H9 (cell line): ENCODE measurements around the gene PKD2L1. TPM values are rescaled to one million over a fixed set of nuclear protein-coding genes. Genes with fewer than 3 reads are reported as not detected.
"Not testable (repeated sequence)": the region's sequence is repeated elsewhere in the genome, so short reads cannot be mapped to it uniquely, and the experiment has no call there.

ENCODE experiments used
- DNase-seq: peaks from one replicate; pipeline ENCODE4 v3.0.0-alpha.2; 2017
- H2AFZ ChIP-seq: one replicate; pipeline ENCODE4 v1.6.1; 2013; ENCODE audit warnings: mild to moderate bottlenecking, low read length, control low read depth, moderate library complexity
- H2AK5ac ChIP-seq: 2 replicates; pipeline ENCODE4 v1.6.1; 2013; ENCODE audit warnings: low read length, control low read depth, mixed read lengths; ENCODE audit not compliant: insufficient read length
- H2BK120ac ChIP-seq: one replicate; pipeline ENCODE4 v1.6.1; 2013; ENCODE audit warnings: low read depth, mild to moderate bottlenecking, low read length, control low read depth, inconsistent platforms; ENCODE audit not compliant: poor library complexity, severe bottlenecking
- H2BK12ac ChIP-seq: 2 replicates; pipeline ENCODE4 v1.6.1; 2013; ENCODE audit warnings: low read length, control low read depth, mixed read lengths, low read depth; ENCODE audit not compliant: insufficient read length
- H2BK15ac ChIP-seq: 2 replicates; pipeline ENCODE4 v1.6.1; 2013; ENCODE audit warnings: low read depth, low read length, control low read depth
- H2BK20ac ChIP-seq: one replicate; pipeline ENCODE4 v1.6.1; 2013; ENCODE audit warnings: low read depth, mild to moderate bottlenecking, low read length, control low read depth, inconsistent platforms; ENCODE audit not compliant: poor library complexity, severe bottlenecking
- H2BK5ac ChIP-seq: 2 replicates; pipeline ENCODE4 v1.6.1; 2013; ENCODE audit warnings: low read length, control low read depth, mixed read lengths; ENCODE audit not compliant: insufficient read length
- H3K14ac ChIP-seq: 2 replicates; pipeline ENCODE4 v1.6.1; 2013; ENCODE audit warnings: low read length, control low read depth; ENCODE audit not compliant: insufficient read depth
- H3K18ac ChIP-seq: 2 replicates; pipeline ENCODE4 v1.6.1; 2013; ENCODE audit warnings: low read depth, mild to moderate bottlenecking, mixed read lengths, low read length, control low read depth; ENCODE audit not compliant: insufficient read length
- H3K23ac ChIP-seq: 2 replicates; pipeline ENCODE4 v1.6.1; 2013; ENCODE audit warnings: low read length, control low read depth, mixed read lengths, low read depth; ENCODE audit not compliant: insufficient read length
- H3K23me2 ChIP-seq: 2 replicates; pipeline ENCODE4 v1.6.1; 2013; ENCODE audit warnings: low read depth, mild to moderate bottlenecking, mixed read lengths, low read length, control low read depth; ENCODE audit not compliant: insufficient read length, poor library complexity, severe bottlenecking
- H3K27ac ChIP-seq: 2 replicates; pipeline ENCODE4 v1.5.1; 2013; ENCODE audit warnings: low read length, control low read depth, mixed read lengths, low read depth; ENCODE audit not compliant: insufficient read length
- H3K27me3 ChIP-seq: 2 replicates; pipeline ENCODE4 v1.6.1; 2013; ENCODE audit warnings: low read length, control low read depth, inconsistent platforms; ENCODE audit not compliant: insufficient read depth
- H3K4ac ChIP-seq: 2 replicates; pipeline ENCODE4 v1.6.1; 2013; ENCODE audit warnings: low read depth, mild to moderate bottlenecking, control low read depth, inconsistent platforms, low read length, moderate library complexity
- H3K4me1 ChIP-seq: 2 replicates; pipeline ENCODE4 v1.6.1; 2013; ENCODE audit warnings: low read length, control low read depth, inconsistent platforms; ENCODE audit not compliant: insufficient read depth
- H3K4me2 ChIP-seq: 2 replicates; pipeline ENCODE4 v1.6.1; 2013; ENCODE audit warnings: low read length, control low read depth, mixed read lengths; ENCODE audit not compliant: insufficient read length, insufficient read depth
- H3K56ac ChIP-seq: 2 replicates; pipeline ENCODE4 v1.6.1; 2013; ENCODE audit warnings: low read depth, mild to moderate bottlenecking, mixed read lengths, low read length, control low read depth; ENCODE audit not compliant: insufficient read length
- H3K79me1 ChIP-seq: 2 replicates; pipeline ENCODE4 v1.6.1; 2013; ENCODE audit warnings: low read depth, mild to moderate bottlenecking, moderate library complexity, low read length, control low read depth, inconsistent platforms; ENCODE audit not compliant: insufficient read depth, poor library complexity, severe bottlenecking
- H3K79me2 ChIP-seq: 2 replicates; pipeline ENCODE4 v1.6.1; 2013; ENCODE audit warnings: low read length, control low read depth, inconsistent platforms; ENCODE audit not compliant: insufficient read depth
- H3K9ac ChIP-seq: 2 replicates; pipeline ENCODE4 v1.6.1; 2013; ENCODE audit warnings: low read length, control low read depth, mixed read lengths; ENCODE audit not compliant: insufficient read length; ENCODE audit errors: extremely low read depth
- H3K9me3 ChIP-seq: one replicate; pipeline ENCODE4 v1.6.1; 2013; ENCODE audit warnings: low read depth, low read length, inconsistent platforms; ENCODE audit not compliant: control insufficient read depth
- H3T11ph ChIP-seq: one replicate; pipeline ENCODE4 v1.6.1; 2013; ENCODE audit warnings: mild to moderate bottlenecking, low read length, control low read depth, inconsistent platforms
- H4K20me1 ChIP-seq: one replicate; pipeline ENCODE4 v1.6.1; 2013; ENCODE audit not compliant: control insufficient read depth, insufficient read length, insufficient read depth
- H4K5ac ChIP-seq: 2 replicates; pipeline ENCODE4 v1.6.1; 2013; ENCODE audit warnings: low read depth, mild to moderate bottlenecking, mixed read lengths, low read length, control low read depth; ENCODE audit not compliant: insufficient read length
- H4K8ac ChIP-seq: replicated peaks from 2 replicates; pipeline ENCODE4 v1.6.1; 2013; ENCODE audit warnings: low read length, control low read depth, mixed read lengths, low read depth; ENCODE audit not compliant: insufficient read length
- H4K91ac ChIP-seq: 2 replicates; pipeline ENCODE4 v1.6.1; 2013; ENCODE audit warnings: low read depth, mild to moderate bottlenecking, moderate library complexity, mixed read lengths, low read length, control low read depth; ENCODE audit not compliant: insufficient read length
- H3K27ac Mint-ChIP-seq, 3 experiments: 2 replicates in 2 of 3; 3 replicates in 1 of 3; pipeline ENCODE4 v1.8.0; 2020 to 2021; ENCODE audit warnings: mixed read lengths in 3 of 3, mild to moderate bottlenecking in 1 of 3, moderate library complexity in 1 of 3
- H3K27me3 Mint-ChIP-seq: 2 replicates; pipeline ENCODE4 v1.8.0; 2021; ENCODE audit warnings: low read depth, mild to moderate bottlenecking, moderate library complexity, mixed read lengths
- H3K36me3 Mint-ChIP-seq, 3 experiments: 2 replicates in 2 of 3; 3 replicates in 1 of 3; pipeline ENCODE4 v1.8.0; 2020 to 2021; ENCODE audit warnings: low read depth in 3 of 3, mixed read lengths in 3 of 3; ENCODE audit not compliant: insufficient read depth in 1 of 3
- H3K4me1 Mint-ChIP-seq, 2 experiments: 2 replicates each; pipeline ENCODE4 v1.8.0; 2020; ENCODE audit warnings: mixed read lengths in 2 of 2
- H3K4me3 Mint-ChIP-seq, 2 experiments: 2 replicates in 1 of 2; 3 replicates in 1 of 2; pipeline ENCODE4 v1.8.0; 2020 to 2021; ENCODE audit warnings: mild to moderate bottlenecking in 2 of 2, mixed read lengths in 2 of 2, moderate library complexity in 1 of 2
- H3K9me3 Mint-ChIP-seq, 2 experiments: 2 replicates in 1 of 2; 3 replicates in 1 of 2; pipeline ENCODE4 v1.8.0; 2020; ENCODE audit warnings: mild to moderate bottlenecking in 2 of 2, mixed read lengths in 2 of 2, moderate library complexity in 1 of 2
- WGBS: extraction: QIAGEN DNeasy Blood & Tissue Kit; methylation state at CpG from one replicate; pipeline ENCODE4 v1.1.7; 2013; ENCODE audit warnings: missing lambda C conversion rate, low lambda C conversion rate, mixed read lengths; ENCODE audit not compliant: insufficient read length; ENCODE audit errors: extremely low coverage; 5-methylcytosine and 5-hydroxymethylcytosine counted together
- total RNA-seq: library from RNA; stranded (reverse); gene quantifications from 2 replicates; pipeline ENCODE4 v1.2.1, GENCODE V29; 2021

The PKD2L1 gene
- total RNA-seq, 1 experiment from 2014 or later: 0.20 TPM

- not testable (repeated sequence) for H3K4me3 Mint-ChIP-seq, H2AFZ ChIP-seq
Observed at GRCh38 chr10:100374677-100375353, 44.8 kb upstream of the PKD2L1 start.

More at GRCh38 chr10:100374677-100375353, 44.8 kb upstream of the PKD2L1 start:
- not testable (repeated sequence) for H3T11ph ChIP-seq, H3K4me1 ChIP-seq, H4K20me1 ChIP-seq, H4K91ac ChIP-seq, H3K56ac ChIP-seq, H3K9me3 Mint-ChIP-seq, H4K5ac ChIP-seq, H3K4ac ChIP-seq, H3K14ac ChIP-seq, H3K36me3 Mint-ChIP-seq, H2BK12ac ChIP-seq, H4K8ac ChIP-seq, H3K23ac ChIP-seq, H2AK5ac ChIP-seq, H3K18ac ChIP-seq, H3K79me1 ChIP-seq, DNase-seq, H3K79me2 ChIP-seq, H3K27ac Mint-ChIP-seq, H3K27me3 Mint-ChIP-seq, H2BK20ac ChIP-seq, H3K27me3 ChIP-seq, H3K9me3 ChIP-seq, H2BK120ac ChIP-seq, H2BK15ac ChIP-seq, H2BK5ac ChIP-seq
- Histone ChIP-seq H3K23me2 (peaks cover 13% of the 10 kb centered on the region), H3K4me2 (peak overlapping the region; percentile 81), H3K27ac (peak overlapping the region; percentile 96), H3K9ac (peak overlapping the region; percentile 80)
- no CpG with 5 or more reads among the region's 7 CpGs for WGBS
- peaks cover 17 to 22% of the 10 kb centered on the region in 2 experiments for H3K4me1 Mint-ChIP-seq
